H9 (cell line): ENCODE measurements around the gene LSM7. TPM values are rescaled to one million over a fixed set of nuclear protein-coding genes. Genes with fewer than 3 reads are reported as not detected.

ENCODE experiments used
- DNase-seq: peaks from one replicate; pipeline ENCODE4 v3.0.0-alpha.2; 2017
- H2AFZ ChIP-seq: one replicate; pipeline ENCODE4 v1.6.1; 2013; ENCODE audit warnings: mild to moderate bottlenecking, low read length, control low read depth, moderate library complexity
- H2AK5ac ChIP-seq: 2 replicates; pipeline ENCODE4 v1.6.1; 2013; ENCODE audit warnings: low read length, control low read depth, mixed read lengths; ENCODE audit not compliant: insufficient read length
- H2BK120ac ChIP-seq: one replicate; pipeline ENCODE4 v1.6.1; 2013; ENCODE audit warnings: low read depth, mild to moderate bottlenecking, low read length, control low read depth, inconsistent platforms; ENCODE audit not compliant: poor library complexity, severe bottlenecking
- H2BK12ac ChIP-seq: 2 replicates; pipeline ENCODE4 v1.6.1; 2013; ENCODE audit warnings: low read length, control low read depth, mixed read lengths, low read depth; ENCODE audit not compliant: insufficient read length
- H2BK15ac ChIP-seq: 2 replicates; pipeline ENCODE4 v1.6.1; 2013; ENCODE audit warnings: low read depth, low read length, control low read depth
- H2BK20ac ChIP-seq: one replicate; pipeline ENCODE4 v1.6.1; 2013; ENCODE audit warnings: low read depth, mild to moderate bottlenecking, low read length, control low read depth, inconsistent platforms; ENCODE audit not compliant: poor library complexity, severe bottlenecking
- H2BK5ac ChIP-seq: 2 replicates; pipeline ENCODE4 v1.6.1; 2013; ENCODE audit warnings: low read length, control low read depth, mixed read lengths; ENCODE audit not compliant: insufficient read length
- H3K14ac ChIP-seq: 2 replicates; pipeline ENCODE4 v1.6.1; 2013; ENCODE audit warnings: low read length, control low read depth; ENCODE audit not compliant: insufficient read depth
- H3K18ac ChIP-seq: 2 replicates; pipeline ENCODE4 v1.6.1; 2013; ENCODE audit warnings: low read depth, mild to moderate bottlenecking, mixed read lengths, low read length, control low read depth; ENCODE audit not compliant: insufficient read length
- H3K23ac ChIP-seq: 2 replicates; pipeline ENCODE4 v1.6.1; 2013; ENCODE audit warnings: low read length, control low read depth, mixed read lengths, low read depth; ENCODE audit not compliant: insufficient read length
- H3K23me2 ChIP-seq: 2 replicates; pipeline ENCODE4 v1.6.1; 2013; ENCODE audit warnings: low read depth, mild to moderate bottlenecking, mixed read lengths, low read length, control low read depth; ENCODE audit not compliant: insufficient read length, poor library complexity, severe bottlenecking
- H3K27ac ChIP-seq: 2 replicates; pipeline ENCODE4 v1.5.1; 2013; ENCODE audit warnings: low read length, control low read depth, mixed read lengths, low read depth; ENCODE audit not compliant: insufficient read length
- H3K27me3 ChIP-seq: 2 replicates; pipeline ENCODE4 v1.6.1; 2013; ENCODE audit warnings: low read length, control low read depth, inconsistent platforms; ENCODE audit not compliant: insufficient read depth
- H3K4ac ChIP-seq: 2 replicates; pipeline ENCODE4 v1.6.1; 2013; ENCODE audit warnings: low read depth, mild to moderate bottlenecking, control low read depth, inconsistent platforms, low read length, moderate library complexity
- H3K4me1 ChIP-seq: 2 replicates; pipeline ENCODE4 v1.6.1; 2013; ENCODE audit warnings: low read length, control low read depth, inconsistent platforms; ENCODE audit not compliant: insufficient read depth
- H3K4me2 ChIP-seq: 2 replicates; pipeline ENCODE4 v1.6.1; 2013; ENCODE audit warnings: low read length, control low read depth, mixed read lengths; ENCODE audit not compliant: insufficient read length, insufficient read depth
- H3K56ac ChIP-seq: 2 replicates; pipeline ENCODE4 v1.6.1; 2013; ENCODE audit warnings: low read depth, mild to moderate bottlenecking, mixed read lengths, low read length, control low read depth; ENCODE audit not compliant: insufficient read length
- H3K79me1 ChIP-seq: 2 replicates; pipeline ENCODE4 v1.6.1; 2013; ENCODE audit warnings: low read depth, mild to moderate bottlenecking, moderate library complexity, low read length, control low read depth, inconsistent platforms; ENCODE audit not compliant: insufficient read depth, poor library complexity, severe bottlenecking
- H3K79me2 ChIP-seq: 2 replicates; pipeline ENCODE4 v1.6.1; 2013; ENCODE audit warnings: low read length, control low read depth, inconsistent platforms; ENCODE audit not compliant: insufficient read depth
- H3K9ac ChIP-seq: 2 replicates; pipeline ENCODE4 v1.6.1; 2013; ENCODE audit warnings: low read length, control low read depth, mixed read lengths; ENCODE audit not compliant: insufficient read length; ENCODE audit errors: extremely low read depth
- H3K9me3 ChIP-seq: one replicate; pipeline ENCODE4 v1.6.1; 2013; ENCODE audit warnings: low read depth, low read length, inconsistent platforms; ENCODE audit not compliant: control insufficient read depth
- H3T11ph ChIP-seq: one replicate; pipeline ENCODE4 v1.6.1; 2013; ENCODE audit warnings: mild to moderate bottlenecking, low read length, control low read depth, inconsistent platforms
- H4K20me1 ChIP-seq: one replicate; pipeline ENCODE4 v1.6.1; 2013; ENCODE audit not compliant: control insufficient read depth, insufficient read length, insufficient read depth
- H4K5ac ChIP-seq: 2 replicates; pipeline ENCODE4 v1.6.1; 2013; ENCODE audit warnings: low read depth, mild to moderate bottlenecking, mixed read lengths, low read length, control low read depth; ENCODE audit not compliant: insufficient read length
- H4K8ac ChIP-seq: replicated peaks from 2 replicates; pipeline ENCODE4 v1.6.1; 2013; ENCODE audit warnings: low read length, control low read depth, mixed read lengths, low read depth; ENCODE audit not compliant: insufficient read length
- H4K91ac ChIP-seq: 2 replicates; pipeline ENCODE4 v1.6.1; 2013; ENCODE audit warnings: low read depth, mild to moderate bottlenecking, moderate library complexity, mixed read lengths, low read length, control low read depth; ENCODE audit not compliant: insufficient read length
- H3K27ac Mint-ChIP-seq, 3 experiments: 2 replicates in 2 of 3; 3 replicates in 1 of 3; pipeline ENCODE4 v1.8.0; 2020 to 2021; ENCODE audit warnings: mixed read lengths in 3 of 3, mild to moderate bottlenecking in 1 of 3, moderate library complexity in 1 of 3
- H3K27me3 Mint-ChIP-seq: 2 replicates; pipeline ENCODE4 v1.8.0; 2021; ENCODE audit warnings: low read depth, mild to moderate bottlenecking, moderate library complexity, mixed read lengths
- H3K36me3 Mint-ChIP-seq, 3 experiments: 2 replicates in 2 of 3; 3 replicates in 1 of 3; pipeline ENCODE4 v1.8.0; 2020 to 2021; ENCODE audit warnings: low read depth in 3 of 3, mixed read lengths in 3 of 3; ENCODE audit not compliant: insufficient read depth in 1 of 3
- H3K4me1 Mint-ChIP-seq, 2 experiments: 2 replicates each; pipeline ENCODE4 v1.8.0; 2020; ENCODE audit warnings: mixed read lengths in 2 of 2
- H3K4me3 Mint-ChIP-seq, 2 experiments: 2 replicates in 1 of 2; 3 replicates in 1 of 2; pipeline ENCODE4 v1.8.0; 2020 to 2021; ENCODE audit warnings: mild to moderate bottlenecking in 2 of 2, mixed read lengths in 2 of 2, moderate library complexity in 1 of 2
- H3K9me3 Mint-ChIP-seq, 2 experiments: 2 replicates in 1 of 2; 3 replicates in 1 of 2; pipeline ENCODE4 v1.8.0; 2020; ENCODE audit warnings: mild to moderate bottlenecking in 2 of 2, mixed read lengths in 2 of 2, moderate library complexity in 1 of 2
- WGBS: extraction: QIAGEN DNeasy Blood & Tissue Kit; methylation state at CpG from one replicate; pipeline ENCODE4 v1.1.7; 2013; ENCODE audit warnings: missing lambda C conversion rate, low lambda C conversion rate, mixed read lengths; ENCODE audit not compliant: insufficient read length; ENCODE audit errors: extremely low coverage; 5-methylcytosine and 5-hydroxymethylcytosine counted together
- total RNA-seq: library from RNA; stranded (reverse); gene quantifications from 2 replicates; pipeline ENCODE4 v1.2.1, GENCODE V29; 2021
- TF ChIP-seq, protein P1 (sequence below): fragments of 200-600 bp; sonication (generic); conservative IDR thresholded peaks from 3 replicates; pipeline ENCODE4 v1.8.0; 2021; ENCODE audit warnings: antibody characterized with exemption, mild to moderate bottlenecking

Gene LSM7
- total RNA-seq, 1 experiment from 2014 or later, result 187 TPM

DNA sequence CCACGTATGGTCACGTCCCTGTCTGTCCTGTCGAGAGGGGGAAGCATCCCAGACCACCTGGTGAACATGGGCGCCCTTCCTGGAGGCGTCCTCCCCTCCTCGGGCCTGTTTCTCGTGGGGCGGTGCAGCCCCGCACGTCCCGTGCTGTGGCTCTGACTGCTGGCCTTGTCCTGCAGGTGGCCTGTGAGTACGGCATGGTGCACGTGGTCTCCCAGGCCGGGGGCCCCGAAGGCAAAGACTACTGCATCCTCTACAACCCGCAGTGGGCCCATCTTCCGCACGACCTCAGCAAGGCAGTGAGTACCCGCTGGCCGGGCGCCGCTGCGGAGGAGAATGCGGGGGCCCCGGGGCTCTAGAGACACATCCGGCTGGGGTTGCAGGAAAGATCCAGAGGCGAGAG lies 6.0 kb upstream of the LSM7 start:
- no peak overlapping the region for H3K4me2 ChIP-seq
- WGBS, result no CpG with 5 or more reads among the region's 27 CpGs
- no peak overlapping the region for H2AFZ ChIP-seq
- H3K9ac ChIP-seq, result no peak overlapping the region
- H3K79me2 ChIP-seq, result peaks cover 7% of the 10 kb centered on the region; the same call in 1 of the 2 replicates
- no peak overlapping the region for H3K27ac ChIP-seq
- H3K27me3 ChIP-seq, result no peaks in the 10 kb centered on the region
- peaks cover 1% of the 10 kb centered on the region; the same call in 1 of the 2 replicates for H3K27me3 Mint-ChIP-seq
- H2BK5ac ChIP-seq, result no peak overlapping the region
- DNase-seq, result no peak
- H4K5ac ChIP-seq, result no peak overlapping the region
- no peak overlapping the region for H3K4ac ChIP-seq
- H3K23ac ChIP-seq, result no peak overlapping the region
- no peaks in the 10 kb centered on the region for H3K9me3 ChIP-seq
- no peak overlapping the region; the same call in 1 of the 2 replicates for H3K14ac ChIP-seq
- peaks cover 3 to 6% of the 10 kb centered on the region in 2 experiments; a peak in 4 of 5 replicates for H3K9me3 Mint-ChIP-seq
- H4K8ac ChIP-seq, result no peak overlapping the region
- peaks cover 2% of the 10 kb centered on the region for H3K79me1 ChIP-seq
- TF ChIP-seq, protein P1, sequence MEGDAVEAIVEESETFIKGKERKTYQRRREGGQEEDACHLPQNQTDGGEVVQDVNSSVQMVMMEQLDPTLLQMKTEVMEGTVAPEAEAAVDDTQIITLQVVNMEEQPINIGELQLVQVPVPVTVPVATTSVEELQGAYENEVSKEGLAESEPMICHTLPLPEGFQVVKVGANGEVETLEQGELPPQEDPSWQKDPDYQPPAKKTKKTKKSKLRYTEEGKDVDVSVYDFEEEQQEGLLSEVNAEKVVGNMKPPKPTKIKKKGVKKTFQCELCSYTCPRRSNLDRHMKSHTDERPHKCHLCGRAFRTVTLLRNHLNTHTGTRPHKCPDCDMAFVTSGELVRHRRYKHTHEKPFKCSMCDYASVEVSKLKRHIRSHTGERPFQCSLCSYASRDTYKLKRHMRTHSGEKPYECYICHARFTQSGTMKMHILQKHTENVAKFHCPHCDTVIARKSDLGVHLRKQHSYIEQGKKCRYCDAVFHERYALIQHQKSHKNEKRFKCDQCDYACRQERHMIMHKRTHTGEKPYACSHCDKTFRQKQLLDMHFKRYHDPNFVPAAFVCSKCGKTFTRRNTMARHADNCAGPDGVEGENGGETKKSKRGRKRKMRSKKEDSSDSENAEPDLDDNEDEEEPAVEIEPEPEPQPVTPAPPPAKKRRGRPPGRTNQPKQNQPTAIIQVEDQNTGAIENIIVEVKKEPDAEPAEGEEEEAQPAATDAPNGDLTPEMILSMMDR, result no peak
- H3K4me1 Mint-ChIP-seq, result peaks cover 23 to 42% of the 10 kb centered on the region in 2 experiments
- no peak overlapping the region for H3K27ac Mint-ChIP-seq
- H2AK5ac ChIP-seq, result no peak overlapping the region
- no peak overlapping the region for H3K56ac ChIP-seq
- no peak overlapping the region for H2BK12ac ChIP-seq
- no peak overlapping the region for H3T11ph ChIP-seq
- H3K23me2 ChIP-seq, result peaks cover 3% of the 10 kb centered on the region
- peaks cover 5 to 19% (median 7%) of the 10 kb centered on the region in 3 experiments for H3K36me3 Mint-ChIP-seq
- H3K4me1 ChIP-seq, result peaks cover 5% of the 10 kb centered on the region; the same call in 1 of the 2 replicates
- H2BK120ac ChIP-seq, result no peak overlapping the region
- peaks cover 2% of the 10 kb centered on the region for H4K20me1 ChIP-seq
- no peak overlapping the region for H4K91ac ChIP-seq
- H3K18ac ChIP-seq, result no peak overlapping the region
- H2BK15ac ChIP-seq, result no peak overlapping the region
- H2BK20ac ChIP-seq, result no peak overlapping the region
- no peak overlapping the region for H3K4me3 Mint-ChIP-seq
